MM.1S (cell line): ENCODE results near the gene QARS1.
A peak's percentile ranks its signal among the peaks of the same experiment; 100 is the strongest.

Experiments used
- DNase-seq: peaks from one replicate; pipeline ENCODE4 v3.0.0-alpha.2; 2015
- H2AFZ ChIP-seq: fragments of 300-600 bp; sonication (generic); 2 replicates; pipeline ENCODE4 v1.6.0; 2016; ENCODE audit warnings: antibody characterized with exemption, low read length
- H3F3A ChIP-seq: fragments of 300-600 bp; sonication (generic); 2 replicates; pipeline ENCODE4 v1.6.1; 2016; ENCODE audit warnings: mild to moderate bottlenecking, antibody characterized with exemption, low read length, moderate library complexity, mixed read lengths; ENCODE audit not compliant: insufficient read depth
- H3K27ac ChIP-seq: fragments of 300-600 bp; sonication (generic); 2 replicates; pipeline ENCODE4 v1.5.1; 2016; ENCODE audit warnings: mild to moderate bottlenecking, low read length
- H3K27me3 ChIP-seq: fragments of 300-600 bp; sonication (generic); replicated peaks from 2 replicates; pipeline ENCODE4 v1.6.0; 2016; ENCODE audit warnings: low read length; ENCODE audit not compliant: insufficient read depth
- H3K36me3 ChIP-seq: fragments of 300-600 bp; sonication (generic); replicated peaks from 2 replicates; pipeline ENCODE4 v1.6.1; 2016; ENCODE audit warnings: mild to moderate bottlenecking, low read length, mixed read lengths; ENCODE audit not compliant: insufficient read depth
- H3K4me1 ChIP-seq: fragments of 300-600 bp; sonication (generic); 2 replicates; pipeline ENCODE4 v1.6.1; 2016; ENCODE audit warnings: low read length, mixed read lengths
- H3K4me2 ChIP-seq: fragments of 300-600 bp; sonication (generic); 2 replicates; pipeline ENCODE4 v1.6.0; 2016; ENCODE audit warnings: low read depth, low read length
- H3K4me3 ChIP-seq: fragments of 300-600 bp; sonication (generic); 2 replicates; pipeline ENCODE4 v1.5.1; 2016; ENCODE audit warnings: low read length, mixed read lengths
- H3K79me2 ChIP-seq: fragments of 300-600 bp; sonication (generic); 2 replicates; pipeline ENCODE4 v1.6.1; 2016; ENCODE audit warnings: mixed run types, low read length, mixed read lengths
- H3K9ac ChIP-seq: fragments of 300-600 bp; sonication (generic); 2 replicates; pipeline ENCODE4 v1.6.1; 2016; ENCODE audit warnings: low read length, mixed read lengths
- H3K9me2 ChIP-seq: fragments of 300-600 bp; sonication (generic); replicated peaks from 2 replicates; pipeline ENCODE4 v1.6.1; 2016; ENCODE audit warnings: mild to moderate bottlenecking, low read length, mixed read lengths; ENCODE audit not compliant: insufficient read depth
- H3K9me3 ChIP-seq: fragments of 300-600 bp; sonication (generic); replicated peaks from 2 replicates; pipeline ENCODE4 v1.6.1; 2016; ENCODE audit warnings: mild to moderate bottlenecking, low read length, mixed read lengths; ENCODE audit not compliant: insufficient read depth
- H4K20me1 ChIP-seq: fragments of 300-600 bp; sonication (generic); 2 replicates; pipeline ENCODE4 v1.6.1; 2016; ENCODE audit warnings: mild to moderate bottlenecking, low read length, moderate library complexity, mixed read lengths; ENCODE audit not compliant: insufficient read depth
- CTCF ChIP-seq: fragments of 300-600 bp; sonication (generic); IDR thresholded peaks from 2 replicates; pipeline ENCODE4 v1.5.1; 2016; ENCODE audit warnings: antibody characterized with exemption, low read length, mixed read lengths
- EZH2 ChIP-seq: fragments of 300-600 bp; sonication (generic); optimal IDR thresholded peaks from 2 replicates; pipeline ENCODE3; 2017; ENCODE audit warnings: low read depth, mild to moderate bottlenecking, antibody characterized with exemption, low read length, mixed read lengths
- EZH2phosphoT487 ChIP-seq: fragments of 300-600 bp; sonication (generic); IDR thresholded peaks from 2 replicates; pipeline ENCODE4 v1.6.1; 2018; ENCODE audit warnings: antibody characterized with exemption, low read length

Gene QARS1

GRCh38 chr3:49119036-49119435 lies 14.5 kb upstream of the QARS1 start:
- Histone ChIP-seq H3K9me3 (no peaks in the 10 kb centered on the region), H3K9ac (no peak overlapping the region), H3K9me2 (no peaks in the 10 kb centered on the region), H3F3A (peaks cover 12% of the 10 kb centered on the region), H3K4me1 (peaks cover 8% of the 10 kb centered on the region), H3K4me3 (no peak overlapping the region), H3K27me3 (no peaks in the 10 kb centered on the region), H3K4me2 (peak overlapping the region; percentile 99; the same call in 1 of the 2 replicates), H4K20me1 (no peaks in the 10 kb centered on the region), H3K36me3 (0 out of 2 replicates have a peak, but pooled peaks cover 3% of the 10 kb centered on the region), H2AFZ (no peak overlapping the region), H3K27ac (no peak overlapping the region), H3K79me2 (peaks cover 24% of the 10 kb centered on the region)
- TF ChIP-seq EZH2 (no peak), EZH2phosphoT487 (no peak), CTCF (no peak)
- DNase-seq = no peak

GRCh38 chr3:49112262-49112661 lies 7.7 kb upstream of the QARS1 start:
- DNase-seq = no peak
- no peak overlapping the region for H3K4me2 ChIP-seq
- H4K20me1 ChIP-seq = no peaks in the 10 kb centered on the region
- H3K9me2 ChIP-seq = no peaks in the 10 kb centered on the region
- TF ChIP-seq EZH2phosphoT487 (no peak), CTCF (no peak), EZH2 (no peak)
- no peak overlapping the region for H2AFZ ChIP-seq
- no peak overlapping the region for H3K4me3 ChIP-seq
- H3K4me1 ChIP-seq = no peaks in the 10 kb centered on the region
- H3K9me3 ChIP-seq = no peaks in the 10 kb centered on the region
- H3K27ac ChIP-seq = no peak overlapping the region
- H3K36me3 ChIP-seq = peaks cover 8% of the 10 kb centered on the region; the same call in 1 of the 2 replicates
- no peaks in the 10 kb centered on the region for H3K27me3 ChIP-seq
- no peaks in the 10 kb centered on the region for H3F3A ChIP-seq
- no peak overlapping the region for H3K9ac ChIP-seq
- no peaks in the 10 kb centered on the region for H3K79me2 ChIP-seq

GRCh38 chr3:49111347-49111746 lies 6.8 kb upstream of the QARS1 start:
- no peak overlapping the region for H3K4me3 ChIP-seq

More at GRCh38 chr3:49111347-49111746, 6.8 kb upstream of the QARS1 start:
- H3K79me2 ChIP-seq = no peaks in the 10 kb centered on the region
- TF ChIP-seq CTCF = no peak
- no peak for TF ChIP-seq EZH2phosphoT487
- TF ChIP-seq EZH2 = no peak
- no peaks in the 10 kb centered on the region for H3K9me2 ChIP-seq
- no peak for DNase-seq
- no peaks in the 10 kb centered on the region for H3K27me3 ChIP-seq
- no peak overlapping the region for H3K4me2 ChIP-seq
- no peak overlapping the region for H2AFZ ChIP-seq
- no peak overlapping the region for H3K9ac ChIP-seq
- H3K36me3 ChIP-seq = peaks cover 8% of the 10 kb centered on the region; the same call in 1 of the 2 replicates
- no peaks in the 10 kb centered on the region for H4K20me1 ChIP-seq
- no peaks in the 10 kb centered on the region for H3K4me1 ChIP-seq
- H3K9me3 ChIP-seq = no peaks in the 10 kb centered on the region
- no peaks in the 10 kb centered on the region for H3F3A ChIP-seq
- no peak overlapping the region for H3K27ac ChIP-seq
